HCT116 (cell line): ENCODE results near the gene FSCN2. TPM values are rescaled to one million over a fixed set of nuclear protein-coding genes. Genes with fewer than 3 reads are reported as not detected.

ENCODE experiments used
- ATAC-seq: fragments of 200-7000 bp; cut with Tn5 transposase; 2 replicates; pipeline ENCODE4 v1.9.1; 2020; ENCODE audit warnings: mild to moderate bottlenecking, moderate library complexity
- BruUV-seq: library from RNA; stranded (reverse); fragments of 400-500 nt; replicated peaks from 2 replicates; lab custom pipeline; 2021; lab: Mats Ljungman, UMichigan
- CTCF ChIA-PET: fragments of 300-600 bp; sonication (Branson Sonifier 250); formaldehyde crosslinking; loops from one replicate; lab custom pipeline; 2021; ENCODE audit warnings: antibody characterized with exemption; lab: Charles Lee
- POLR2A ChIA-PET: fragments of 300-600, 350-600 bp; sonication (Branson Sonifier 250); formaldehyde crosslinking; loops from one replicate; lab custom pipeline; 2021; ENCODE audit warnings: antibody characterized with exemption; lab: Charles Lee
- RAD21 ChIA-PET, 2 experiments: fragments of 300-600 bp; sonication (Branson Sonifier 250); formaldehyde crosslinking; loops; one replicate each; lab custom pipeline; 2023; ENCODE audit warnings: low total read pairs in 2 of 2; ENCODE audit not compliant: uncharacterized antibody in 2 of 2, unreplicated experiment in 2 of 2, low non-redundant PET in 1 of 2; lab: Charles Lee
- DNase-seq: peaks from one replicate; pipeline ENCODE4 v3.0.0-alpha.2; 2010; ENCODE audit warnings: low read depth, low spot score
- H2AFZ ChIP-seq: fragments of 200-600 bp; shearing (Covaris generic), sonication (generic); 2 replicates; pipeline ENCODE4 v1.6.1; 2017; ENCODE audit warnings: low read depth, mixed run types, mixed read lengths, antibody characterized with exemption, low read length; ENCODE audit not compliant: poor library complexity, severe bottlenecking
- H3K27ac ChIP-seq: 2 replicates; pipeline ENCODE4 v1.5.1; 2012; ENCODE audit warnings: low read depth, low read length
- H3K27me3 ChIP-seq: fragments of 200-600 bp; sonication (generic); 2 replicates; pipeline ENCODE4 v1.6.1; 2016; ENCODE audit warnings: mixed run types, low read length, mixed read lengths; ENCODE audit not compliant: insufficient read depth
- H3K36me3 ChIP-seq, 2 experiments: fragments of 200-500 bp in 1 of 2; fragments of 200-600 bp in 1 of 2; sonication (Bioruptor generic) in 1 of 2; sonication (generic) in 1 of 2; 2 replicates each; pipeline versions ENCODE4 v1.5.1 to v1.6.1; 2014 to 2016; ENCODE audit warnings: low read length in 2 of 2, inconsistent platforms in 1 of 2, mixed read lengths in 1 of 2, mixed run types in 1 of 2; ENCODE audit not compliant: insufficient read depth in 2 of 2, control insufficient read depth in 1 of 2
- H3K4me1 ChIP-seq, 2 experiments: fragments of 200-600 bp in 1 of 2; sonication (generic) in 1 of 2; 2 replicates each; pipeline versions ENCODE4 v1.5.1 to v1.6.1; 2012 to 2017; ENCODE audit warnings: low read length in 2 of 2, inconsistent platforms in 1 of 2, mild to moderate bottlenecking in 1 of 2, mixed read lengths in 1 of 2, mixed run types in 1 of 2, moderate library complexity in 1 of 2; ENCODE audit not compliant: insufficient read depth in 2 of 2, control insufficient read depth in 1 of 2
- H3K4me2 ChIP-seq: fragments of 200-600 bp; sonication (generic); 2 replicates; pipeline ENCODE4 v1.6.1; 2017; ENCODE audit warnings: mixed run types, low read length, mixed read lengths
- H3K4me3 ChIP-seq, 2 experiments: fragments of 200-600 bp in 1 of 2; sonication (generic) in 1 of 2; replicated peaks in 1 of 2; 2 replicates each; pipeline ENCODE4 v1.5.1; 2011 to 2016; ENCODE audit warnings: low read length in 2 of 2, control low read depth in 1 of 2, low read depth in 1 of 2, mild to moderate bottlenecking in 1 of 2, mixed read lengths in 1 of 2, mixed run types in 1 of 2
- H3K79me2 ChIP-seq: fragments of 200-600 bp; sonication (generic); 2 replicates; pipeline ENCODE4 v1.6.1; 2017; ENCODE audit warnings: mild to moderate bottlenecking, mixed run types, low read length, moderate library complexity, mixed read lengths; ENCODE audit not compliant: insufficient read depth
- H3K9ac ChIP-seq: fragments of 200-600 bp; sonication (generic); 2 replicates; pipeline ENCODE4 v1.6.1; 2016; ENCODE audit warnings: low read length, mixed read lengths
- H3K9me2 ChIP-seq: fragments of 200-600 bp; sonication (generic), shearing (Covaris generic); 2 replicates; pipeline ENCODE4 v1.6.1; 2017; ENCODE audit warnings: mixed run types, mild to moderate bottlenecking, moderate library complexity; ENCODE audit not compliant: insufficient read depth
- H3K9me3 ChIP-seq, 2 experiments: fragments of 200-500 bp in 1 of 2; fragments of 200-600 bp in 1 of 2; sonication (Bioruptor generic) in 1 of 2; sonication (generic) in 1 of 2; 2 replicates each; pipeline ENCODE4 v1.6.1; 2014 to 2017; ENCODE audit warnings: low read length in 2 of 2, mixed read lengths in 2 of 2, inconsistent platforms in 1 of 2, low read depth in 1 of 2, mild to moderate bottlenecking in 1 of 2, mixed run types in 1 of 2, moderate library complexity in 1 of 2; ENCODE audit not compliant: control insufficient read depth in 1 of 2, insufficient read depth in 1 of 2
- H4K20me1 ChIP-seq: fragments of 200-600 bp; sonication (generic), shearing (Covaris generic); 2 replicates; pipeline ENCODE4 v1.6.1; 2017; ENCODE audit warnings: mixed run types, mild to moderate bottlenecking, moderate library complexity; ENCODE audit not compliant: insufficient read depth
- ATF3 ChIP-seq: IDR thresholded peaks from 2 replicates; pipeline ENCODE4 v1.6.1; 2012
- CBX3 ChIP-seq: IDR thresholded peaks from 2 replicates; pipeline ENCODE4 v1.6.1; 2012; ENCODE audit warnings: low read depth
- CEBPB ChIP-seq: IDR thresholded peaks from 2 replicates; pipeline ENCODE4 v1.6.1; 2012; ENCODE audit warnings: low read depth
- EGR1 ChIP-seq: IDR thresholded peaks from 2 replicates; pipeline ENCODE4 v1.6.1; 2012; ENCODE audit warnings: low read depth
- ELF1 ChIP-seq: IDR thresholded peaks from 2 replicates; pipeline ENCODE4 v1.6.1; 2012; ENCODE audit warnings: low read depth, borderline replicate concordance
- EZH2 ChIP-seq: fragments of 200-600 bp; sonication (generic); IDR thresholded peaks from 2 replicates; pipeline ENCODE4 v1.6.1; 2017; ENCODE audit warnings: antibody characterized with exemption, mixed run types
- JUND ChIP-seq: IDR thresholded peaks from 2 replicates; pipeline ENCODE4 v1.6.1; 2012
- RAD21 ChIP-seq: IDR thresholded peaks from 2 replicates; pipeline ENCODE4 v1.6.1; 2012; ENCODE audit warnings: low read depth, mild to moderate bottlenecking
- SP1 ChIP-seq: IDR thresholded peaks from 2 replicates; pipeline ENCODE4 v1.6.1; 2012; ENCODE audit warnings: low read depth
- SRF ChIP-seq: IDR thresholded peaks from 2 replicates; pipeline ENCODE4 v1.6.1; 2012; ENCODE audit warnings: low read depth
- TCF7L2 ChIP-seq: IDR thresholded peaks from 2 replicates; pipeline ENCODE4 v1.7.0; 2011; ENCODE audit warnings: borderline replicate concordance, inconsistent platforms; ENCODE audit not compliant: insufficient read depth, insufficient read length; ENCODE audit errors: extremely low read depth
- ZFX ChIP-seq: fragments of 450-650 bp; IDR thresholded peaks from 2 replicates; pipeline ENCODE4 v1.6.1; 2017
- intact Hi-C: fragments of 100-400 bp; cut with micrococcal nuclease; formaldehyde crosslinking; loops from 2 replicates; pipeline ENCODE4 v1.10.0; 2022
- total RNA-seq: library from RNA; stranded (reverse); gene quantifications from one replicate; pipeline ENCODE4 v1.2.1, GENCODE V29; 2021; ENCODE audit not compliant: unreplicated experiment

The FSCN2 gene
- total RNA-seq, 1 experiment from 2014 or later: 10.1 TPM

GRCh38 chr17:81580481-81580880 is 52.3 kb downstream of the FSCN2 start:
- Histone ChIP-seq H3K9me2 (no peaks in the 10 kb centered on the region), H4K20me1 (peaks cover 8% of the 10 kb centered on the region; the same call in 1 of the 2 replicates), H3K27me3 (no peaks in the 10 kb centered on the region), H3K9me3 (no peaks in the 10 kb centered on the region), H3K4me1 (peaks cover 24 to 42% of the 10 kb centered on the region in 2 experiments), H3K79me2 (peaks cover 64% of the 10 kb centered on the region; the same call in 1 of the 2 replicates), H2AFZ (no peak overlapping the region), H3K4me2 (no peak overlapping the region), H3K36me3 (peaks cover 42 to 64% of the 10 kb centered on the region in 2 experiments), H3K9ac (no peak overlapping the region), H3K4me3 (no peak overlapping the region), H3K27ac (no peak overlapping the region)
- no peak for DNase-seq
- ATAC-seq: no peak
- ChIA-PET RAD21 (no interaction called here), POLR2A (no interaction called here), CTCF (no interaction called here)
- intact Hi-C loops: no loop called here
- BruUV-seq: no TSS peak
- TF ChIP-seq SP1 (no peak), RAD21 (no peak), CBX3 (no peak), CEBPB (no peak), EGR1 (no peak), EZH2 (no peak), ZFX (no peak), ELF1 (no peak), TCF7L2 (no peak), ATF3 (no peak)

- TF ChIP-seq ZFX: no peak
- TF ChIP-seq SRF: no peak
- no peak for TF ChIP-seq JUND
- Histone ChIP-seq H3K27me3 (no peaks in the 10 kb centered on the region), H3K36me3 (peaks cover 49 to 67% of the 10 kb centered on the region in 2 experiments), H3K9me2 (no peaks in the 10 kb centered on the region), H3K4me3 (no peak overlapping the region), H3K4me2 (no peak overlapping the region), H3K79me2 (peaks cover 60% of the 10 kb centered on the region; the same call in 1 of the 2 replicates), H3K9ac (no peak overlapping the region), H3K27ac (no peak overlapping the region; the same call in 1 of the 2 replicates), H4K20me1 (no peaks in the 10 kb centered on the region), H2AFZ (no peak overlapping the region), H3K9me3 (no peaks in the 10 kb centered on the region), H3K4me1 (peaks cover 16 to 35% of the 10 kb centered on the region in 2 experiments)
- intact Hi-C loops: no loop called here
- ChIA-PET CTCF (no interaction called here), POLR2A (no interaction called here), RAD21 (no interaction called here)
- BruUV-seq: no TSS peak
- DNase-seq (no peak), ATAC-seq (no peak)
Observed at GRCh38 chr17:81581758-81582157, 53.6 kb downstream of the FSCN2 start.
